ENCODE measurements around the gene TPP2. TPM values are rescaled to one million over a fixed set of nuclear protein-coding genes. Genes with fewer than 3 reads are reported as not detected.

Gene TPP2
- polyA plus RNA-seq, 3 donors from 2014 or later, result 15.1 to 57.4 (median 37.6) TPM

- H3K4me3 Mint-ChIP-seq, result no peak overlapping the region
- no peaks in the 10 kb centered on the region for H3K9me3 Mint-ChIP-seq
- no peak for DNase-seq
- peaks cover 10 to 20% (median 20%) of the 10 kb centered on the region in 3 donors for H3K36me3 Mint-ChIP-seq
- H3K4me1 Mint-ChIP-seq, result peaks cover 15 to 17% of the 10 kb centered on the region in 2 donors
- H3K27me3 Mint-ChIP-seq (ENCODE audit: low read depth in 3 of 3), result no peaks in the 10 kb centered on the region
- H3K27ac Mint-ChIP-seq, result peak overlapping the region; percentile 62 to 88 (median 78)
These were observed 83.4 kb downstream of the TPP2 start for GRCh38 chr13:102680133-102680717.

- peaks cover 19% of the 10 kb centered on the region in 2 donors for H3K4me1 Mint-ChIP-seq
- no peaks in the 10 kb centered on the region for H3K27me3 Mint-ChIP-seq (ENCODE audit: low read depth in 3 of 3)
- no peak overlapping the region for H3K4me3 Mint-ChIP-seq
- H3K9me3 Mint-ChIP-seq, result no peaks in the 10 kb centered on the region
- H3K36me3 Mint-ChIP-seq, result peaks cover 10 to 20% (median 17%) of the 10 kb centered on the region in 3 donors
- peak overlapping the region; percentile 62 to 88 (median 78) for H3K27ac Mint-ChIP-seq
- no peak for DNase-seq
These were observed 84.3 kb downstream of the TPP2 start for GRCh38 chr13:102680842-102681740.

- H3K4me3 Mint-ChIP-seq, result no peak overlapping the region
- H3K9me3 Mint-ChIP-seq, result no peaks in the 10 kb centered on the region
- H3K4me1 Mint-ChIP-seq, result peaks cover 30% of the 10 kb centered on the region in 2 donors
- H3K27ac Mint-ChIP-seq, result peak overlapping the region in 2 of 6 donors; percentile 29 to 74
- H3K27me3 Mint-ChIP-seq (ENCODE audit: low read depth in 3 of 3), result no peaks in the 10 kb centered on the region
- no peak for DNase-seq
- H3K36me3 Mint-ChIP-seq, result peaks cover 7 to 15% (median 13%) of the 10 kb centered on the region in 3 donors
These were observed 85.4 kb downstream of the TPP2 start for GRCh38 chr13:102682211-102682610.

- Mint-ChIP-seq H3K36me3 (peaks cover 2 to 10% (median 8%) of the 10 kb centered on the region in 3 donors), H3K4me3 (no peak overlapping the region), H3K27ac (peak overlapping the region in 4 of 6 donors; percentile 0 to 29 (median 8)), H3K9me3 (no peaks in the 10 kb centered on the region), H3K4me1 (peaks cover 30 to 36% of the 10 kb centered on the region in 2 donors), H3K27me3 (ENCODE audit: low read depth in 3 of 3) (no peaks in the 10 kb centered on the region)
- no peak for DNase-seq
These were observed 85.9 kb downstream of the TPP2 start for GRCh38 chr13:102682727-102683126.

GRCh38 chr13:102683637-102684036 is 86.9 kb downstream of the TPP2 start:
- Mint-ChIP-seq H3K4me3 (no peak overlapping the region), H3K27ac (no peak overlapping the region), H3K9me3 (no peaks in the 10 kb centered on the region), H3K36me3 (peaks cover 0 to 7% (median 7%) of the 10 kb centered on the region in 3 donors), H3K27me3 (ENCODE audit: low read depth in 3 of 3) (peaks cover 0 to 1% (median 0%) of the 10 kb centered on the region in 3 donors), H3K4me1 (peaks cover 39 to 45% of the 10 kb centered on the region in 2 donors)
- no peak for DNase-seq

- no peaks in the 10 kb centered on the region for H3K9me3 Mint-ChIP-seq
- peaks cover 1 to 9% (median 2%) of the 10 kb centered on the region in 3 donors for H3K27me3 Mint-ChIP-seq (ENCODE audit: low read depth in 3 of 3)
- peak; percentile 11 to 29 (median 23) for DNase-seq
- H3K4me3 Mint-ChIP-seq, result no peak overlapping the region
- H3K4me1 Mint-ChIP-seq, result peaks cover 35 to 42% of the 10 kb centered on the region in 2 donors
- H3K36me3 Mint-ChIP-seq, result no peaks in the 10 kb centered on the region
- peak overlapping the region in 3 of 6 donors; percentile 4 to 30 (median 15) for H3K27ac Mint-ChIP-seq
These were observed 89.2 kb downstream of the TPP2 start for GRCh38 chr13:102686024-102686423.

- Mint-ChIP-seq H3K36me3 (no peaks in the 10 kb centered on the region), H3K27me3 (ENCODE audit: low read depth in 3 of 3) (peaks cover 2 to 15% (median 4%) of the 10 kb centered on the region in 3 donors), H3K9me3 (peaks cover 0 to 1% (median 0%) of the 10 kb centered on the region in 6 donors), H3K27ac (no peak overlapping the region), H3K4me3 (no peak overlapping the region), H3K4me1 (peaks cover 27 to 34% of the 10 kb centered on the region in 2 donors)
- no peak for DNase-seq
These were observed 90.7 kb downstream of the TPP2 start for GRCh38 chr13:102687520-102687919.

- H3K9me3 Mint-ChIP-seq, result peaks cover 0 to 1% (median 0%) of the 10 kb centered on the region in 6 donors
- H3K4me3 Mint-ChIP-seq, result no peak overlapping the region
- peaks cover 23 to 34% of the 10 kb centered on the region in 2 donors for H3K4me1 Mint-ChIP-seq
- DNase-seq, result no peak
- H3K36me3 Mint-ChIP-seq, result no peaks in the 10 kb centered on the region
- H3K27me3 Mint-ChIP-seq (ENCODE audit: low read depth in 3 of 3), result peaks cover 4 to 15% (median 8%) of the 10 kb centered on the region in 3 donors
- peak overlapping the region in 1 of 6 donors; percentile 8 for H3K27ac Mint-ChIP-seq
These were observed 91.7 kb downstream of the TPP2 start for GRCh38 chr13:102688306-102688973.

- H3K27ac Mint-ChIP-seq, result no peak overlapping the region
- H3K36me3 Mint-ChIP-seq, result no peaks in the 10 kb centered on the region
- H3K4me3 Mint-ChIP-seq, result no peak overlapping the region
- DNase-seq, result no peak
- peaks cover 0 to 1% (median 0%) of the 10 kb centered on the region in 6 donors for H3K9me3 Mint-ChIP-seq
- H3K4me1 Mint-ChIP-seq, result peaks cover 23 to 32% of the 10 kb centered on the region in 2 donors
- peaks cover 4 to 19% (median 12%) of the 10 kb centered on the region in 3 donors for H3K27me3 Mint-ChIP-seq (ENCODE audit: low read depth in 3 of 3)
These were observed 94.1 kb downstream of the TPP2 start for GRCh38 chr13:102690883-102691282.

GRCh38 chr13:102692491-102692826 is 95.7 kb downstream of the TPP2 start:
- no peaks in the 10 kb centered on the region for H3K36me3 Mint-ChIP-seq
- H3K27ac Mint-ChIP-seq, result no peak overlapping the region
- no peak for DNase-seq
- peaks cover 10 to 17% of the 10 kb centered on the region in 2 donors for H3K4me1 Mint-ChIP-seq
- peaks cover 4 to 19% (median 13%) of the 10 kb centered on the region in 3 donors for H3K27me3 Mint-ChIP-seq (ENCODE audit: low read depth in 3 of 3)
- H3K4me3 Mint-ChIP-seq, result no peak overlapping the region
- peaks cover 0 to 1% (median 0%) of the 10 kb centered on the region in 6 donors for H3K9me3 Mint-ChIP-seq

GRCh38 chr13:102693250-102693649 is 96.5 kb downstream of the TPP2 start:
- Mint-ChIP-seq H3K4me3 (no peak overlapping the region), H3K36me3 (no peaks in the 10 kb centered on the region), H3K27me3 (ENCODE audit: low read depth in 3 of 3) (peaks cover 4 to 19% (median 12%) of the 10 kb centered on the region in 3 donors), H3K4me1 (peaks cover 5 to 9% of the 10 kb centered on the region in 2 donors), H3K9me3 (peaks cover 0 to 1% (median 0%) of the 10 kb centered on the region in 6 donors), H3K27ac (no peak overlapping the region)
- DNase-seq, result no peak

- Mint-ChIP-seq H3K36me3 (no peaks in the 10 kb centered on the region), H3K9me3 (peaks cover 0 to 5% (median 0%) of the 10 kb centered on the region in 6 donors)
These were observed 97.0 kb downstream of the TPP2 start for GRCh38 chr13:102693776-102694175.

GRCh38 chr13:102694937-102695336 is 98.2 kb downstream of the TPP2 start, which contains the start of gene METTL21C:
TSS of gene METTL21C (minus strand) at chr13:102695044. CDS start at chr13:102694498, 546 bp downstream.
- H3K36me3 Mint-ChIP-seq, result no peaks in the 10 kb centered on the region
- H3K4me3 Mint-ChIP-seq, result no peak within 1 kb of the TSS
- peaks cover 0 to 12% (median 0%) of the 10 kb centered on the region in 6 donors for H3K9me3 Mint-ChIP-seq
- peaks cover 2 to 17% (median 15%) of the 10 kb centered on the region in 3 donors for H3K27me3 Mint-ChIP-seq (ENCODE audit: low read depth in 3 of 3)
- H3K27ac Mint-ChIP-seq, result no peak within 1 kb of the TSS
- no peaks in the 10 kb centered on the region for H3K4me1 Mint-ChIP-seq
- DNase-seq, result no peak

More at GRCh38 chr13:102693776-102694175, 97.0 kb downstream of the TPP2 start:
- Mint-ChIP-seq H3K4me3 (no peak overlapping the region), H3K27me3 (ENCODE audit: low read depth in 3 of 3) (peaks cover 4 to 23% (median 15%) of the 10 kb centered on the region in 3 donors), H3K4me1 (peaks cover under 1 to 3% of the 10 kb centered on the region in 2 donors), H3K27ac (no peak overlapping the region)
- no peak for DNase-seq

Data from immature natural killer cell (primary cell).